ENCODE measurements around the gene ZNF668. TPM values are rescaled to one million over a fixed set of nuclear protein-coding genes. Genes with fewer than 3 reads are reported as not detected.

Gene ZNF668
- total RNA-seq, 1 donor from 2014 or later: 13.6 TPM

DNA sequence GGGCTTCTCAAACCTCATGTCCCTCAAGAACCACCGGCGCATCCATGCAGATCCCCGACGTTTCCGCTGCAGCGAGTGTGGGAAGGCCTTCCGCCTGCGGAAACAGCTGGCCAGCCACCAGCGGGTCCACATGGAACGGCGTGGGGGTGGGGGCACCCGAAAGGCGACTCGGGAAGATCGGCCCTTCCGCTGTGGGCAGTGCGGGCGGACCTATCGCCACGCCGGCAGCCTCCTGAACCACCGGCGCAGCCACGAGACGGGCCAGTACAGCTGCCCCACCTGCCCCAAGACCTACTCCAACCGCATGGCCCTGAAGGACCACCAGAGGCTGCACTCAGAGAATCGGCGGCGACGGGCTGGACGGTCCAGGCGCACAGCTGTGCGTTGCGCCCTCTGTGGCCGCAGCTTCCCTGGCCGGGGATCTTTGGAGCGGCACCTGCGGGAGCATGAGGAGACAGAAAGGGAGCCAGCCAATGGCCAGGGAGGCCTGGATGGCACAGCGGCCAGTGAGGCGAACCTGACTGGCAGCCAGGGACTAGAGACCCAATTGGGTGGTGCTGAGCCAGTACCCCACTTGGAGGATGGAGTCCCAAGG, 6.1 kb upstream of the ZNF668 start:
- TF ChIP-seq, protein P1, sequence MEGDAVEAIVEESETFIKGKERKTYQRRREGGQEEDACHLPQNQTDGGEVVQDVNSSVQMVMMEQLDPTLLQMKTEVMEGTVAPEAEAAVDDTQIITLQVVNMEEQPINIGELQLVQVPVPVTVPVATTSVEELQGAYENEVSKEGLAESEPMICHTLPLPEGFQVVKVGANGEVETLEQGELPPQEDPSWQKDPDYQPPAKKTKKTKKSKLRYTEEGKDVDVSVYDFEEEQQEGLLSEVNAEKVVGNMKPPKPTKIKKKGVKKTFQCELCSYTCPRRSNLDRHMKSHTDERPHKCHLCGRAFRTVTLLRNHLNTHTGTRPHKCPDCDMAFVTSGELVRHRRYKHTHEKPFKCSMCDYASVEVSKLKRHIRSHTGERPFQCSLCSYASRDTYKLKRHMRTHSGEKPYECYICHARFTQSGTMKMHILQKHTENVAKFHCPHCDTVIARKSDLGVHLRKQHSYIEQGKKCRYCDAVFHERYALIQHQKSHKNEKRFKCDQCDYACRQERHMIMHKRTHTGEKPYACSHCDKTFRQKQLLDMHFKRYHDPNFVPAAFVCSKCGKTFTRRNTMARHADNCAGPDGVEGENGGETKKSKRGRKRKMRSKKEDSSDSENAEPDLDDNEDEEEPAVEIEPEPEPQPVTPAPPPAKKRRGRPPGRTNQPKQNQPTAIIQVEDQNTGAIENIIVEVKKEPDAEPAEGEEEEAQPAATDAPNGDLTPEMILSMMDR (IDR thresholded peaks at IDR 0.05; ENCODE audit: unreplicated experiment): no peak
- peaks cover 3% of the 10 kb centered on the region for H3K4me1 Mint-ChIP-seq (ENCODE audit: unreplicated experiment)
- H3K9me3 Mint-ChIP-seq (ENCODE audit: unreplicated experiment): no peaks in the 10 kb centered on the region
- DNase-seq (ENCODE audit: low spot score): no peak
- H3K27me3 Mint-ChIP-seq (ENCODE audit: unreplicated experiment): peaks cover 22% of the 10 kb centered on the region
- peaks cover 29% of the 10 kb centered on the region for H3K36me3 Mint-ChIP-seq (ENCODE audit: low read depth, unreplicated experiment)
- H3K27ac Mint-ChIP-seq (ENCODE audit: unreplicated experiment): no peak overlapping the region
- H3K4me3 Mint-ChIP-seq (ENCODE audit: unreplicated experiment): no peak overlapping the region

- Mint-ChIP-seq H3K27me3 (ENCODE audit: unreplicated experiment) (peaks cover 28% of the 10 kb centered on the region), H3K4me1 (ENCODE audit: unreplicated experiment) (peaks cover 9% of the 10 kb centered on the region), H3K9me3 (ENCODE audit: unreplicated experiment) (no peaks in the 10 kb centered on the region), H3K27ac (ENCODE audit: unreplicated experiment) (no peak overlapping the region), H3K4me3 (ENCODE audit: unreplicated experiment) (no peak overlapping the region), H3K36me3 (ENCODE audit: low read depth, unreplicated experiment) (peaks cover 35% of the 10 kb centered on the region)
- TF ChIP-seq, protein P1 (IDR thresholded peaks at IDR 0.05; ENCODE audit: unreplicated experiment): no peak
- no peak for DNase-seq (ENCODE audit: low spot score)
Observed at GRCh38 chr16:31079342-31079944, 5.4 kb upstream of the ZNF668 start.

DNA sequence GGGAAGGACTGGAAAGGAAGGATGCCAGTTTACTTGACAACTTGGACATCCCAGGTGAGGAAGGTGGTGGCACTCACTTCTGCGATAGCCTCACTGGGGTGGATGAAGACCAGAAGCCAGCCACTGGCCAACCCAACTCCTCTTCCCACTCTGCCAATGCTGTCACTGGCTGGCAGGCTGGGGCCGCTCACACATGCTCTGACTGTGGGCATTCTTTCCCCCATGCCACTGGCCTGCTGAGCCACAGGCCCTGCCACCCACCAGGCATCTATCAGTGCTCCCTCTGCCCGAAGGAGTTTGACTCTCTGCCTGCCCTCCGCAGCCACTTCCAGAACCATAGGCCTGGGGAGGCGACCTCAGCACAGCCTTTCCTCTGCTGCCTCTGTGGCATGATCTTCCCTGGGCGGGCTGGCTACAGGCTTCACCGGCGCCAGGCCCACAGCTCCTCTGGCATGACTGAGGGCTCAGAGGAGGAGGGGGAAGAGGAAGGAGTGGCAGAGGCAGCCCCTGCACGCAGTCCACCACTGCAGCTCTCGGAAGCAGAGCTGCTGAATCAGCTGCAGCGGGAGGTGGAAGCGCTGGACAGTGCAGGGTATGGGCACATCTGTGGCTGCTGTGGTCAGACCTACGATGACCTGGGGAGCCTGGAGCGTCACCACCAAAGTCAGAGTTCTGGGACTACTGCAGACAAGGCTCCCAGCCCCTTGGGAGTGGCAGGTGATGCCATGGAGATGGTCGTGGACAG, 4.7 kb upstream of the ZNF668 start:
- TF ChIP-seq, protein P1 (IDR thresholded peaks at IDR 0.05; ENCODE audit: unreplicated experiment): no peak
- H3K9me3 Mint-ChIP-seq (ENCODE audit: unreplicated experiment): no peaks in the 10 kb centered on the region
- H3K36me3 Mint-ChIP-seq (ENCODE audit: low read depth, unreplicated experiment): peaks cover 39% of the 10 kb centered on the region
- peaks cover 13% of the 10 kb centered on the region for H3K4me1 Mint-ChIP-seq (ENCODE audit: unreplicated experiment)
- H3K27ac Mint-ChIP-seq (ENCODE audit: unreplicated experiment): peak overlapping the region; percentile 30
- H3K4me3 Mint-ChIP-seq (ENCODE audit: unreplicated experiment): no peak overlapping the region
- no peak for DNase-seq (ENCODE audit: low spot score)
- H3K27me3 Mint-ChIP-seq (ENCODE audit: unreplicated experiment): peaks cover 30% of the 10 kb centered on the region

GRCh38 chr16:31077592-31078396, 3.8 kb upstream of the ZNF668 start:
- peaks cover 36% of the 10 kb centered on the region for H3K36me3 Mint-ChIP-seq (ENCODE audit: low read depth, unreplicated experiment)
- no peak for DNase-seq (ENCODE audit: low spot score)

More at GRCh38 chr16:31077592-31078396, 3.8 kb upstream of the ZNF668 start:
- Mint-ChIP-seq H3K27me3 (ENCODE audit: unreplicated experiment) (peaks cover 31% of the 10 kb centered on the region), H3K27ac (ENCODE audit: unreplicated experiment) (peak overlapping the region; percentile 30), H3K4me3 (ENCODE audit: unreplicated experiment) (peak overlapping the region; percentile 18), H3K4me1 (ENCODE audit: unreplicated experiment) (peaks cover 14% of the 10 kb centered on the region), H3K9me3 (ENCODE audit: unreplicated experiment) (no peaks in the 10 kb centered on the region)
- TF ChIP-seq, protein P1 (IDR thresholded peaks at IDR 0.05; ENCODE audit: unreplicated experiment): no peak

Measured in endothelial cell (in vitro differentiated cells).